GM18868 (cell line): Measurements from ENCODE around the gene GPAM.
"Not testable (repeated sequence)": the region's sequence is repeated elsewhere in the genome, so short reads cannot be mapped to it uniquely, and the experiment has no call there.

ENCODE experiments used
- ATAC-seq: cut with Tn5 transposase; IDR thresholded peaks from one replicate; pipeline ENCODE4 v1.9.1; 2021; ENCODE audit warnings: mild to moderate bottlenecking, moderate library complexity; ENCODE audit not compliant: unreplicated experiment

The GPAM gene, protein sequence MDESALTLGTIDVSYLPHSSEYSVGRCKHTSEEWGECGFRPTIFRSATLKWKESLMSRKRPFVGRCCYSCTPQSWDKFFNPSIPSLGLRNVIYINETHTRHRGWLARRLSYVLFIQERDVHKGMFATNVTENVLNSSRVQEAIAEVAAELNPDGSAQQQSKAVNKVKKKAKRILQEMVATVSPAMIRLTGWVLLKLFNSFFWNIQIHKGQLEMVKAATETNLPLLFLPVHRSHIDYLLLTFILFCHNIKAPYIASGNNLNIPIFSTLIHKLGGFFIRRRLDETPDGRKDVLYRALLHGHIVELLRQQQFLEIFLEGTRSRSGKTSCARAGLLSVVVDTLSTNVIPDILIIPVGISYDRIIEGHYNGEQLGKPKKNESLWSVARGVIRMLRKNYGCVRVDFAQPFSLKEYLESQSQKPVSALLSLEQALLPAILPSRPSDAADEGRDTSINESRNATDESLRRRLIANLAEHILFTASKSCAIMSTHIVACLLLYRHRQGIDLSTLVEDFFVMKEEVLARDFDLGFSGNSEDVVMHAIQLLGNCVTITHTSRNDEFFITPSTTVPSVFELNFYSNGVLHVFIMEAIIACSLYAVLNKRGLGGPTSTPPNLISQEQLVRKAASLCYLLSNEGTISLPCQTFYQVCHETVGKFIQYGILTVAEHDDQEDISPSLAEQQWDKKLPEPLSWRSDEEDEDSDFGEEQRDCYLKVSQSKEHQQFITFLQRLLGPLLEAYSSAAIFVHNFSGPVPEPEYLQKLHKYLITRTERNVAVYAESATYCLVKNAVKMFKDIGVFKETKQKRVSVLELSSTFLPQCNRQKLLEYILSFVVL

DNA sequence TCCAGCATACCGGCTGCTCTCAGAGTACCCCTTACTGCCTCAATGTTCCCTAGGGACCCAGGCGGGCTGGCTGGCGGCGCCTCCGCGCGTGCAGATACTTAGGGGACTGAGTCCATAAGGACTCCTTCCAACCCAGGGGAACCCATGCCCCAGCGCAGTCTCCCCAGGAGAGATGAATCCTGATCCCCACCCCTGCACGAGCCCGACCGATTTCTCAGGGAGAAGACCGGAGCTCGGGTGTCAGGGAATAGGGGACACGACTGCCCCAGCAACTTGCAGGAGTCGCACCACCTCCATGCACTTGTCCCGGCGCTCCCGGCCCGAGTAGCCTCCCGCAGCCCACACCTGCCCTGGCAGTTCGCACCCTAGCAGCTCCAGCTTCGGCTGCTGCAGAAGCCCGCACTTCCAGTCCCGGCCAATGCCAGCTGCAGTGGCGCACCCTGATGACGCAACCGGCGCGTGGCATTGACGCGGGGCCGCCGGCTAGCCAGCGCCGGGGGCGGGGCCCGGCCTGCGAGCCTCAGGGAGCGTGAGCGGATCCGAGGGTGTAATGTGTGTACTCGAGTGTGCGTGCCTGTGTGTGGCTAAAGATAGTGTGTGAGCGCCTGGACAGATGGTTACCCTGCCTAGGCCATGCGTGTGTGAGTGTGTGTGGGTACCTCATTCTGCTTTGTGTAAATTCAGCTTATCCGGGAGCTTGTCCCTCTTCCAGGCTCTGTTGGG lies at the start of gene GPAM:
Gene GPAM, minus strand, starts transcription at position 437 of the 723 bp plus-strand sequence. CDS start 1,981 bp downstream, outside the sequence.
- peak; percentile 96 for ATAC-seq

DNA sequence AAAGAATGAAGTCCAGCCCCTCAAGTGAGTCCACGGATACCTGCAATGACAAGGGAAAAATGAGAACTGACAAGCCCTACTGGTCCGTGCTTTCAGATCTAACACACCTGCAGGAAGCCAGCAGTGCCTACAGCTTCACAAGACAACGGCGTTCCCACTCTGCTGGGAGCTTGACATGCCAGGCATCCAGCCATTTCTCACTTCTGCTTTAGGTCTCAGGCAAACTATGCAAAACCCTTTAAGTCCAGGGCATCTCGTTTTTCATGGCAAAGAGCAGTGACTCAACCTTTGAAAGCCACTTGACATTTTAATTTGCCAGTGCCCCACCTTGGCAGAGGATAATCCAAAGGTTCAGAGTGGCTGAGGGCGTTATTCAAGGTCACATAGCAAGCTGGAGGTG lies 49.1 kb upstream of the GPAM start:
- ATAC-seq: no peak

DNA sequence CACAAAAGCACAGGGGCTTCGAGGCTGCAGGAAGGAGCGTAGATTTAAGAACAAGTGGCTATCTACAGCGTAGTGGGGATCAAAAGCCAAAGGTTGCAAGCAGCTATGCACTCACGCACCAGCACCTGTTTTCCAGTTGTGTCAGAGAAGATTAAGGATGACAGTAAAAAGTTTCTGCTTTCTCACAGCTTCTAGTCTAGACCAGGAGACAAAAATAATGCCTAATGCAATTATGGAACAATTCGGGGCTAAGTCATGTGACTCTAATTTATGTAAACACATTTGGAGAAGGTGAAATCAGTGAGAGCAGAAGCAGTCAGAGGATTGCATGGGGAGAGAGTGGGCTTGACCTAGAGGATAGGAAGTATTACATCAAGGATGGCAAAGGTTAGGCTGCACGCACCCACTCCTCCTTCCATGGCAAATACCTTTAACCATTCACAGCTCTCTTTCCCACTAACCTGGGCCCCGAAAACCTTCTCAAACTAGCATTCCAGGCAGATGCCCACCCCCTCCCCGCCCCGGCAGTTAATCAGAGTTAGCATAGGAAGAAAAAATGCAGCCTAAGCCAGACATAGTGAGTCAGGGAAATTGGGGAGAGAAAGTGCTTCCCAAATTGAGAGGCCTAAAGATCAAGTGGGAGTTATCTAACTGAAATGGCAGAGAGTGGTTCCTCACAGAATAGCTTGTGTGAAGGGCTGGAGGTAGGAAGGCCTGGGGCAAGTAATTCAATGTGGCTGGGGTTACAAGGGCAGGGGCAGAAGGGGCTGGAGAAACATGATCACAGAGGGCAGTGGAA lies 48.2 kb upstream of the GPAM start:
- no peak for ATAC-seq

DNA sequence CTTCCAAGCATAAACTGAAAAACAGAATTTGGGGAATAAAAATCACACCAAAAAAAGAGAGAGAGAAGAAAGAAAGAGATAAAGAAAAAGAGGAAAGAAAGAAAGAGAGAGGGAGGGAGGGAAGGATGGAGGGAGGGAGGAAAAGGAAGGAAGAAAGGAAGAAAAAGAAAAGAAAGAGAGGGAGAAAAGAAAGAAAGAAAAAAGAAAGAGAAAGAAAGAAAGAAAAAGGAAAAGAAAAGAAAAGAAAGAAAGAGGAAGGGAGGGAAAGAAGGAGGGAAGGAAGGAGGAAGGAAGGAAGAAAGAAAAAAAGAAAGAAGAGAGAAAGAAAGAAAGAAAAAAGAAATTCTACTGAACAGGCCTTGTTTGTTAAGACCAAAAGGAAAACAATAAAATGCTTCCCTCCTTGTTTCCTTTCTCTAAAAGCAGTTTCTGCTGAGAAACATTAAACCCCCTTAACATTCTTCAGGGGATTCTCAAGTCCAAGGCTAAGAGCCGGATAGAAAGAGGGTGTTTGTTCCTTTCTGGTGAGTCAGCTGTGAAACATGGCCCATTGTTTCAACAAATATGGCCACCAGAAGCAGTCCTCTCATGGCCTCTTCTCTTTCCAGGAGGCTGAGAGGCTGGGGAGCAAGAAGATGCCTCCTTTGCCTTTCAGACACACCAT lies 46.9 kb upstream of the GPAM start:
- ATAC-seq: no peak

DNA sequence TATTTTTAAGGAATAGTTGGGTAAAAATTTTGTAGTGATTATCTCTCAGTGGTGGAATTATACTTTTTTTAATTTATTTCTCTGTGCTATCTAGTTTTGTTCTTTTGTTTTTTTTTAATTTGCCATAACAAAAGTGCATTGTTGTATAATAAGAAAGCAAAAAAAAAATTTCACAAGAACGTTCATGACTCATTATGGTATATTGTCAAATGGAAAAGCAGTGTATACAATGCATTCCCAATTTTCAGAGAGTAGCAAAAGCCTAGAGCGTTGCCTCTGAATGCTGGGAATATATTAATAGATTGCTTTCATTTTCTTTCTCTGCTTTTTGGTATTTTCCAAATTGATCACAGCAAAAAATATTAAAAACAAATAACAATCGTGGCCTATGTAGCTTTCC lies 46.3 kb upstream of the GPAM start:
- no peak for ATAC-seq

DNA sequence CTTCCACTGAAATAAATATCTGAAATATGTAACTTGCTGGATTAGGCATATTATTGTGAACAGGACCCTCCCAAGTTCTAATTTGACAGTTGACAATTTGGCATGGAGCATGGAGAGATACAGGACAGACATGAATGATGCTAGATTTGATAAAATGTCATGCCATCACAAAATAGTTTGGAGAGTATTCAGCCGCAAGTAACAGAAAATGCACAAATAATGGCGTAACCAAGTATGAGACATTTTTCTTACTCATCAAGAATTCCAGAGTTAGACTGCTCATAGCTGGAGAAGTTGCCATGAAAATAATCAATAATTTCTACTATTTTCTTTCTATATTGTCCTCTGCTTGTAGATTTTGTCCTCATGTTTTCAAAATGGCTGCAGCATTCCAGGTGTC lies 45.5 kb upstream of the GPAM start:
- ATAC-seq: no peak

DNA sequence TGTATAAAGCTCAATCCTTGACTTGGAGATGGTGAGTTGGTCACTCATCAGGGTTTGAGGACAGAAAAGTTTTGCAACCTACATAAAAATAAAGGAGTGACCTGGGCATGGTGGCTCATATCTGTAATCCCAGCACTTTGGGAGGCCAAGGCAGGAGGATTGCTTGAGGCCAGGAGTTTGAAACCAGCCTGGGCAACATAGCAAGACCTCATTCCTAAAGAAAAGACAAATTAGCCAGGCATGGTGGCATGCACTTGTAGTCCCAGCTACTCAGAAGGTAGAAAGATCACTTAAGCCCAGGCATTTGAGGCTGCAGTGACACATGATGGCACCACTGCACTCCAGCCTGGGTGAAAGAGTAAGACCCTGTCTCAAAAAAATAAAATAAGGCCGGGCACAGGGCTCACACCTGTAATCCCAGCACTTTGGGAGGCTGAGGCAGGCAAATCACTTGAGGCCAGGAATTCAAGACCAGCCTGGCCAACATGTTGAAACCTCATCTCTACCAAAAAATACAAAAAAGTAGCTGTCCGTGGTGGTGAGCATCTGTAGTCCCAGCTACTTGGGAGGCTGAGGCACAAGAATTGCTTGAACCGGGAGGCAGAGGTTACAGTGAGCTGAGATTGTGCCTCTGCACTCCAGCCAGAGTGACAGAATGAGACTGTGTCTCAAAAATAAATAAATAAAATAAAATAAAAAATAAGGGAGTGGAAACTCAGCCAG lies 45.0 kb upstream of the GPAM start:
- ATAC-seq: not testable (repeated sequence)

DNA sequence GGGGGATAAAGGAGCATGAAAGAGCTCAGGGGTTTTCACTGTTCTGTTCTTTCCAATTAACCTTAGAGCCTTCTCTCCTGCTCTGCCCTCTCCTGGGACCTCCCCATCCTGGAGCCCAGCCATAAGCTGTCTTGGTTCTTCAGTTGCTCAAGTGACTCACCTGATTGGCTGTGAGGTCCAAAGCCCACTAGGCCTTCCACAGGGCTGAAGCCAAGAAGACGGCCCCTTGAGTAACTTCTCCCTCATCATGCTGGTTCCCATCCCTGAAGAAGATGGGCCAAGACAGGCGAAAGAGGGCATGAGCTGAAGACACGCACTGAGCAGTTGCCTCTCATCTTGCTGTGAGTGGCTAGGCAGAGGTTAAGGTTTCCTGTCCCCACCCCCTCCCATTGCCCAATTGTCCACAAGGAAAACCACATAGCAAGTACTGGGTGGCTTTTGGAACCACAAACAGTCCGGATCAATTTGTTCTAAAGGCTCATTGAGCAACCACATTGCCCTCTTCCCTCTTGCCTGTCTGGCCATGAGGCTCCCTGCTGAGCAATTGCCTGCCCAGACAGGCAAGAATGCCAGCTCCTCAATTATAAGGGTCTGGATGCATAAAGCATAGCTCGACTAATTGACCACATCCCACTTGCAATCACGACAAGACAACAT lies 43.9 kb upstream of the GPAM start:
- ATAC-seq: no peak

DNA sequence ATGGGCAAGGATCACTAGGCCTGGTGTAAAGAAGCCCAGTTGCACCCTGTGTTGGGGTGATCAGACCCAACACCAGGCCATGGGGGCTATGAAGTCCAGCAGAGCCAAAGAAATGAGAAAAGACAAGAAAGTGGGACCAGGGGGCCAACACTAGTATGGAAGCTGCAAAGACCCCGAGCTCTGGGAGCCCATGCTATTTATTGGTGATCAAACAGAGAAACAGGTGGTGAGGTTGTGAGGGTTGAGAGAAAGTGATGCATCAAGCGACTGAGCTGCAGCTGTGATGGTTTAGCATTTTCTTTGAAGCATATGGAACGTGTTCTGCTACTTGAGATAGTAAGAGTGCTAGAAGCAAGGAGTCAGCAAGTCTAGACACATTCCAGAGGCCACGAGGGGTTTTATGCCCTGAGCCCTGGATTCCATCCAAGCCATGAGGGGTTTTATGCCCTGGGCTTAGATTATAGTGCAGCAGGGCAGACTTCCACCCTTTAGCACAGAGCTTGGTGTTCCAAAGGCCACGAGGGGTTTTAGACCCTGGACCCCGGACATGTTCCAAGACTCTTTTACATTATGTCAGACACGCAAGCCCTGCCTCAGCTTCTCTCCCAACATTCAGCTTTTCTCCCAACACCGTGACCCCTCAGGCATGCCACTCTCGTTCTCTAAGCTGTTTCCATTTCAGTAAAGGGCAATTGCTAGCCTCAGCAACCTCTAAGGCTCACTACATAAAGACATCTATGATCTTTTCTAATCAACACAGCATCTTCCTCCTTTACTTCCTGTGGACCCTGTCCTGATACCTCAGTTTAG lies 43.1 kb upstream of the GPAM start:
- ATAC-seq: no peak

DNA sequence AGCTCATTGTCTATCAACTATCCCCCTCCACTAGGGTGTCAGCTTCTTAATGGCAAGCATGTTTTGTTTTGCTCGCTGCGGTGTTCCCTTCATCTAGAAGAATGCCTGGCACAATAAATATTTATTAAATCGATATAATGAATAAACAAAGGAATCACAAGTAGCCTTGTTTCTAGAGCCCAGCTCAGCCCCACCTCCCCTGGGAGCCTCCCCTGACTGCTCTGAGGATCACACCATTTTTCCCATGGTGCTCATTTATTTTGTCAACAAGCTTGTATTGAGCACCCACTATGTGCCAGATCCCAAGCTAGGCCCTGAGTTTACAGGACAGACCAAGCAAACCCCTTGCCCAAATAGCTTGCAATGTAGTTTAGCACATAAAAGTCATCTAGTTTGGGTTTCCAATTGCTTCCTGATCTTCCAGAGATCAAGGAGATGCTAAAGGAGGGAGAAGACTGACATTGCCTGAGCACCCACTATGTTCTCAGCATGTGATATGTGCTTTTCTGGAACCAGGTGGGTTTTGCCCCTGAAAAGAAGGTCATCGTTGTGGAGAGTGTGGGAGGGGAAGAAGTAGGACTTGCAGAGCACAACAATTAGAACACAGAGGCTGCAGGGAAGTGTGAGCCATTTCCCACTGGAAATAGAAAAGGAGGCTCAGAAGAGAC lies 42.3 kb upstream of the GPAM start:
- no peak for ATAC-seq

DNA sequence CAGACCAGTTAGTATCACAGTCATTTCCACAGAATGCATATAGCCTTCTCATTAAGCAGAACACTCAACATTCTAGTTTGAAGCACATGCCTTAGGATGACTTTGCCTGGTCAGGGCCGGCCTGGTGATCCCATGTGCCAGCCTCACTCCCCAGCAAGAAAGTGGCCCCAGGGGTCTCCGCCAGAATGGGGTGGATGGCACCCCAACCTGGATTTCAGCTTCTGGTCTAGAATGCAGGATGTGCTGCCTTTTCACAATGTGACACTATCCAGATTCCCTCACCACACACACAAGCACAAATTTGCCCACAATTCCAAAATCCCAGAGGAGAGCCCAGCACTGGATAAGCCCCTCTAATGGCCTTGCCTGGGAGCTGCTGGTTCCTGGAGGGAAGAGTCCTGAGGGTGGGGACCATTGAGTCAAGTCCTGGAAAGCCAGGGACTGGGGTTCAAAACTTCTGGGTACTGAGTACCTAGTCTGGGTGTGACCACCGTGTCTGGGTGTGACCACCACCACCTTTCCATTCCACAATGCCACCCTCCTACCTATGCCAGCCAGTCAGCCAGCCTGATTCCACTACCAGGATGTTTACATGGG lies 41.5 kb upstream of the GPAM start:
- ATAC-seq: no peak

DNA sequence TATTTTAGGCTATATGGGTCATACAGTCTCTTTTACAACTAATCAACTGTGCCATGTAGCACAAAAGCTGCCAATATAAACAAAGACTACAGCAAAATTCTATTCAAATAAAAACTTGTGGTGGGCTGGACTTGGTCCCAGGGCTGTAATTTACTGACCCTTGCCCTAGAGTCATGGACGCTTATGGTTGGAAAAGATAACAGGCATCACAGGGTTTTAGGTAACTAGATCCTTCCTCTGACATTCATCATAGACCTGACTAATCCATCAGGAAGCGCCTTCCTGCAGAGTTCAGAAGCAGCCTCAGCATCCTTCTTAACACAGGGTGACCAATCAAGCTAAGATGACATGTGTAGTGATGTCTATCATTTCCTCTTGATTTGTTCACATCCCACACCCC lies 40.2 kb upstream of the GPAM start:
- no peak for ATAC-seq

DNA sequence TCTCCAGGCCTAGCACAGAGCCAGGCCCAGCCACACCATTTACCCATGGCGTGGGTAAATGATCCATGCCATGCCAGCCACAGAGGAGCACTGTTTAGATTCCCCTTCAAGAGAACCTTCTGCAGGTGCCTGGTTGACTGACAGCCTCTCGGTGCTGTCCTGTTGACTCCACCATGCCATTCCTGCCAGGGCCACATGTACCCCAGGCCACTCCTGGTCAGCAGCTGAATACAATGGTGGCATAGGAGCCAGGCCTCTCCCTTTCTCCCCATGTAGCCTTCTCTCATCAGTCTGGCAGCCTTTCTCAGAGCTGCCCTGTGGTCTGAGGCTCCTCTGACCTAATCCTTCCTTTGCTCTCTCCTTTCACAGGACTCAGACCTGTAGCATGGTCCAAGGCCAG lies 39.2 kb upstream of the GPAM start:
- no peak for ATAC-seq

DNA sequence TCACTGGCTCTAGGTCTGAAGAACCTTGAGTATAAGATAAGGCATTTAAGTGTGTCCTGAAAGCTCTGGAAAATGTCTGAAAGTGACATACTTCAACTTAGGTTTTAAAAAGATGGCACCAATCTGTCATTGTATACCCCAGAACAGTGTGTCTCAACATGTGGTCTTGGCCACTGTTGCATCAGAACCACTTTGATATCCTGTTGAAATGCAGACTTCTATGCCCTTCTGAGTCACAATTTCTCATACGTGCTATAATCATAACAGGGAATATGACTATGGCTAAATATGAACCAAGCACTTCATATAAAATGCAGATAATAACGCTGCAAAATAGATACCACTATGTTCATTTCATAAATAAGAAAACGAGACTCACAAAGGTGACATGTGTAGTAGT lies 38.0 kb upstream of the GPAM start:
- ATAC-seq: no peak

DNA sequence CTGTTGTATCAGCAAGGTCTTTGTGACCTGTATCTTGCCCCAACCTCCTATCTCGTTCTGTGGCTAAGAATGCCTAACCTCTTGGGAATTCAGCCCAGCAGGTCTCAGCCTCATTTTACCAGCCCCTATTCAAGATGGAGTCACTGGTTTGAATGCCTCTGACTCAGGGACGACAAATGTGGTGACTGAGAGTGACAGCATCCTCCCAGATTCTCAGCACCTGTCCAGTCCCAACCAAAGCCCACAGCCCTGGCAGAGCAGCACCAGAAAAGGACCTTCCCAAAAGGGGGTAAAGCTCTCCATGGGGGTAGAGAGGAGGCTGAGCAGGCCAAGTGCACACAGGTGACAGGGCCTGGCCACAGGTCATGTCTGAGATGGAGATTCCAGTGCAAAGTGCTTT lies 35.4 kb upstream of the GPAM start:
- no peak for ATAC-seq

DNA sequence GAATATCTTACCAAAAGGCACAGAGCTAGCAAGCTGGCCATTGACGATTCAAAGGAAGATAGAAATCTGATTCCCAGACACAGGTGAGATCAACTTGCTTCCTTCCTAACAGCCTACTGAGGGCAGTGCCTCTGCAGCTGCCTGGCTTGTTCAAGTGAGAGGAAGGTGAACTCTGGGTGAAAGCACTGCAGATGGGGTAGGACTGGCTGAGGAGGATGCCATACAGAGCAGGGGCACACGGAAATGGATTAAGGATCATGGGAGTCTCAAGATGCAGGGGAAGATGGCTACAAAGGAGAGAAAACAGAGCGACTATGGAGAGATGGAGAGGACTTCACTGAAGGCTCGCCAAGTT lies 34.4 kb upstream of the GPAM start:
- ATAC-seq: no peak

DNA sequence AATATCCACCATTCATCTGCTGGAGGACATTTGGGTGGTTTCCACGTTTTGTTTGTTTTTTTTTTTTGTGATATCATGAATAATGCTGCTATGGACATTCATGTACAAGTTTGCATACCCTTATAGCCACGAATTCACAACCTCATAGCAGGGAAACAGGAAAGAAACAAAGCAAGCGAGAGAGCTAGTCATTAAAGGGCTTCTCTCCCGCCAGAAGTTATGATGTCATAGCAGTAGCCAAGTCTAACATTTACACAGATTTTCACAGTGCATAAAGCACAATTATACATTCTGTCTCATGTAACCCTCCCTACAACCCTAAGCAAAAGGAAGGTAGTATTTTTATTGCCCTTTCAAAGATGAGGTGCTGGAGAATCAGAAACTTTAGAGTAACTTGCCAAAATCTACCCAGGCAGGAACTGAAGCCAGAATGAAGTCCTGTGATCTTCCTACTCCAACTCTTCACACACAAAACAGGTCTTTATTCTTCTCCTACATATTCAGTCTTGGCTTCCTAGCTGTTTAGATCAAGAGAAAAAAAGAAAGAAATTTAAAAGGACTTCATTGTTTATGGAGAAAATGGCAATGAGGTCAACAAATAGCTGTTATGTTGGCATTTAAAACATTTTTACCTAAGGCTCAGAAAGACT lies 33.9 kb upstream of the GPAM start:
- ATAC-seq: no peak
